ENCODE results near the gene TPSAB1.

DNA sequence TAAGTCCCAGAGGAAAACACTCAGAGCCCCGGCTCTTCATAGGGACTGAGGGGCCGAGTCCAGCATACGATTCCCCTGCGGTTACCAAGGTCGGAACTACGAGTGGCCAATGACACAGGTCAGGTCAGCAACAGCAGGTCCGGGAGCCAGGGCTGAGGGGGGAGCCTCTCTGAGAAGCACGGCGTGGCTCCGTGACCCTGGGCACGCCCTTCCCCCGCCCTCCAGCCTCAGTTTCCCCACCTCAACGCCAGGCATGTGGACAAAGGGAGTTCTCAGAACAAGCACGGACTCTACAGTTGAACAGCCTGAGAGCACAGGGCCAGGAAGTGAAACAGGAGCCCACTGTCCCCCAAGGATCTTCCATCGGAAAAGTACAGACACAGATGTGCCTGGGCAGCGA is 41.0 kb downstream of the TPSAB1 start:
- TF ChIP-seq, protein P1, sequence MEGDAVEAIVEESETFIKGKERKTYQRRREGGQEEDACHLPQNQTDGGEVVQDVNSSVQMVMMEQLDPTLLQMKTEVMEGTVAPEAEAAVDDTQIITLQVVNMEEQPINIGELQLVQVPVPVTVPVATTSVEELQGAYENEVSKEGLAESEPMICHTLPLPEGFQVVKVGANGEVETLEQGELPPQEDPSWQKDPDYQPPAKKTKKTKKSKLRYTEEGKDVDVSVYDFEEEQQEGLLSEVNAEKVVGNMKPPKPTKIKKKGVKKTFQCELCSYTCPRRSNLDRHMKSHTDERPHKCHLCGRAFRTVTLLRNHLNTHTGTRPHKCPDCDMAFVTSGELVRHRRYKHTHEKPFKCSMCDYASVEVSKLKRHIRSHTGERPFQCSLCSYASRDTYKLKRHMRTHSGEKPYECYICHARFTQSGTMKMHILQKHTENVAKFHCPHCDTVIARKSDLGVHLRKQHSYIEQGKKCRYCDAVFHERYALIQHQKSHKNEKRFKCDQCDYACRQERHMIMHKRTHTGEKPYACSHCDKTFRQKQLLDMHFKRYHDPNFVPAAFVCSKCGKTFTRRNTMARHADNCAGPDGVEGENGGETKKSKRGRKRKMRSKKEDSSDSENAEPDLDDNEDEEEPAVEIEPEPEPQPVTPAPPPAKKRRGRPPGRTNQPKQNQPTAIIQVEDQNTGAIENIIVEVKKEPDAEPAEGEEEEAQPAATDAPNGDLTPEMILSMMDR (conservative IDR thresholded peaks at IDR 0.05; ENCODE audit: low read length): no peak
- TF ChIP-seq EZH2phosphoT487 (IDR thresholded peaks at IDR 0.05; ENCODE audit: borderline replicate concordance): no peak
